Urinary bladder (tissue), 4 donors: ENCODE results near the gene ZAP70. TPM values are rescaled to one million over a fixed set of nuclear protein-coding genes. Genes with fewer than 3 reads are reported as not detected.

Experiments used
- DNase-seq: peaks from one replicate; pipeline ENCODE4 v3.0.0-alpha.2; 2015; ENCODE audit errors: extremely low spot score
- H3K27ac ChIP-seq: one replicate; pipeline ENCODE4 v1.5.1; 2013; ENCODE audit warnings: low read depth, mild to moderate bottlenecking, moderate library complexity
- H3K36me3 ChIP-seq: one replicate; pipeline ENCODE4 v1.6.1; 2013; ENCODE audit warnings: mild to moderate bottlenecking, moderate library complexity; ENCODE audit not compliant: insufficient read depth
- H3K4me1 ChIP-seq: one replicate; pipeline ENCODE4 v1.6.1; 2013; ENCODE audit warnings: mild to moderate bottlenecking, moderate library complexity; ENCODE audit not compliant: insufficient read depth
- H3K4me3 ChIP-seq: one replicate; pipeline ENCODE4 v1.5.1; 2013; ENCODE audit warnings: low read depth, low read length
- WGBS: extraction: QIAGEN DNeasy Blood & Tissue Kit; methylation state at CpG from one replicate; pipeline ENCODE4 v1.1.7; 2013; 5-methylcytosine and 5-hydroxymethylcytosine counted together
- polyA plus RNA-seq: library from polyadenylated mRNA; stranded (reverse); fragments of 200-250 nt; gene quantifications from one replicate; pipeline ENCODE4 v1.2.3, GENCODE V29; 2013
- total RNA-seq: library from RNA; depleted of rRNA; stranded (reverse); fragments of >200 nt; gene quantifications from one replicate; pipeline ENCODE4 v1.2.3, GENCODE V29; 2014
- donor health status: healthy with polysubstance abuse.
- donor health status: healthy.

The ZAP70 gene
- total and polyA plus RNA-seq, 2 donors = 1.9 to 2.5 TPM

DNA sequence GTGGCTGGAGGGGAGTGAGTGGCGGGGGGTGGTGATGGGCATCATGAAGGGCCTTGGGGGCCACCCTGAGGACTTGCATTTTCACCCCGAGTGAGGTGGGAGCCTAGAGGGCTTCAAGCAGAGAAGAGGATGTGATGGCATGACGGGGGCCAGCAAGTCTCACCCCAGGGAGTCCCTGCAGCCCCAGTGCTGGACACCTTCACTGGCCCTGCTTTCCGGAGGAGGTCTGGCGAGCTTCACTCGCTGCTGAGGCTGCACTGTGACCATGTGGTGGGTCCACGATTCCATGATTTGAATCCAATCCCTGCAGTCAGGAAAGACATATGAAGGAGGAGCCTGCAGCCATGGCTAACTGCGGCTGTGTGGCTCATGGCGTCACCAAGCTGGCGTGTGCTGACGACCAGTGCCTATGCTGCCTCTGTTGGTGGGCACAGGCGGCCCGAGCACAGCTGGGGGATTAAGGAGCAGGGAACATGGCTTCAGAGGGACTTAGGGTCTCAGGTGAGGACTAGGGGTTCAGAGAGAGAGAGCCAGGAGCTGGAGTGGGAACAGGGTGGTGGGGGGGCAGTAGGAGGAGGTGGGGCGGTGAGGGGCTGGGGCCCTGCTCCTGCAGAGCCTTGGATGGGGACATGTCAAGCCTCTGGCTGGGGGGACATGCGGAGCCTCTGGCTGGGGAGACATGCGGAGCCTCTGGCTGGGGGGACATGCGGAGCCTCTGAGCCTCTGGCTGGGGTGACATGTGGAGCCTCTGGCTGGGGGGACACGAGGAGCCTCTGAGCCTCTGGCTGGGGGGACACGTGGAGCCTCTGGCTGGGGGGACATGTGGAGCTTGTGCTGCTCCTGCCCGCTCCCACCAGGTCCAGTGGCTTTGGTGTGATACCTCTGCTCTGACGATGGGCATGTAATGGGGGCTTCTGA, 3.6 kb downstream of the ZAP70 start:
- Histone ChIP-seq H3K27ac (no peak overlapping the region), H3K36me3 (no peaks in the 10 kb centered on the region), H3K4me1 (no peaks in the 10 kb centered on the region), H3K4me3 (no peak overlapping the region)
- WGBS = 82% methylated on average over 21 of the region's 21 CpGs
- no peak for DNase-seq

DNA sequence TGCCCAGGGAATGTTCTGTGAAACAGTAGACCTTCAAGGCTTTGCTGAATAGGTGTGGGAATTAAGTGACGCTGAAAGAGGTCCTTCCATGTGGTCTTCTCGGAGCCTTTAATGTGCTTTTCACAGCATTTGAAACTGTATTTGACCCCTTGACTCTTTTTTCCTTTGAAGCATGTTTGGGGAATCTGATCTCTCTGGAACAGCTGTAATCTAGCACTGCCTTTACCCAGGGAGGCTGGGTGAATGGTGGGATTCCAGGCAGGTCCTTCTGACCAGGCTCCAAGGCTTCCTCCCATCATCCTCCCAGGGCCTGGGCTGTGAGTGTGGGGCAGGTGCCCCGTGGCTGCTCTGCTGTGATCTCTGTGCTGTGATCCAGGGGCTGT, 4.2 kb downstream of the ZAP70 start:
- Histone ChIP-seq H3K4me3 (no peak overlapping the region), H3K4me1 (no peaks in the 10 kb centered on the region), H3K27ac (no peak overlapping the region), H3K36me3 (no peaks in the 10 kb centered on the region)
- WGBS = 46% methylated on average over 3 of the region's 3 CpGs
- DNase-seq = no peak

GRCh38 chr2:97718051-97718882, 4.9 kb downstream of the ZAP70 start:
- Histone ChIP-seq H3K4me3 (no peak overlapping the region), H3K36me3 (no peaks in the 10 kb centered on the region), H3K27ac (no peak overlapping the region), H3K4me1 (no peaks in the 10 kb centered on the region)
- no peak for DNase-seq
- 77% methylated on average over 21 of the region's 21 CpGs for whole genome bisulfite sequencing

DNA sequence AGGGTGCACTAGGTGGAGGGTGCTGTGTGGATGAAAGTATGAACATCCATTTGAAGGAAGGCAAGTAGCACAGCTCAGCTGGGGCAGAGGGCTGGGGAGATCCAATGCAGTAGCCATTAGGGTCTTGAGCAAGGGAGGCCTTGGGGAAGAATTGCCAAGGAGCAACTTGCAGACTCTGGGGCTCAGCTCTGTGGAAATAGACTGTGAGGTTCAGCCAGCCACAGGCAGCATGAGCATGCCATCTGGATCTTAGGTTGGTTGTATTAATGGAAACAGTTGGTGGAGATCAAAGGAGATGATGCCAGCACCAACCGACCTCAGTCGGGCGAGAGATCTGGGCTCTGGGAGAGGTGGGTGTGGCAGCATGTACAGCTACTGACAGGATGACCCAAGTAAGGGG, 5.6 kb downstream of the ZAP70 start:
- Histone ChIP-seq H3K36me3 (no peaks in the 10 kb centered on the region), H3K27ac (no peak overlapping the region), H3K4me3 (no peak overlapping the region), H3K4me1 (no peaks in the 10 kb centered on the region)
- no peak for DNase-seq
- 85% methylated on average over 3 of the region's 3 CpGs for WGBS

- Histone ChIP-seq H3K4me3 (no peak overlapping the region), H3K27ac (no peak overlapping the region), H3K36me3 (no peaks in the 10 kb centered on the region), H3K4me1 (no peaks in the 10 kb centered on the region)
- WGBS = 94% methylated on average over 16 of the region's 16 CpGs
- DNase-seq = no peak
These were observed 6.2 kb downstream of the ZAP70 start for GRCh38 chr2:97719362-97720155.

DNA sequence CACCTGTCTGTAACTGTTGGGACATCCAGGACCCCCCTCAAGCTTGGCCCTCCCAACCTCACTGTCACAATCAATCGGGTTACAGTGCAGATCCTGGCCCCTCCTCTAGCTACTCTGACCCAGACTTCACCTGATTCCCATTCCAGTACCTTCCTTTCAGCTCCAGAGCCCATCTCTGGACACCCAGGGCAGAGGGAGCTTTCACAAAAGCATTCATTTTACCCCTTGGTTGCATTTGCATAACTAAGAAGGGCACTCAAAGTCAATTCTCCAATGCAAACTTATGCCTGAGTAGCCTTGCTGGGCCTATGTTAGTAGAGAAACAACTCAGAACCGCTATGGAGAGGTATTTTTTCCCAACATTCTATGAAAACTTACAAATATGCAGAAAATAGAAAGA, 7.4 kb downstream of the ZAP70 start:
- DNase-seq = no peak
- H3K4me1 ChIP-seq = no peaks in the 10 kb centered on the region
- no peak overlapping the region for H3K4me3 ChIP-seq
- H3K27ac ChIP-seq = no peak overlapping the region
- 74% methylated on average over 2 of the region's 2 CpGs for WGBS
- no peaks in the 10 kb centered on the region for H3K36me3 ChIP-seq

DNA sequence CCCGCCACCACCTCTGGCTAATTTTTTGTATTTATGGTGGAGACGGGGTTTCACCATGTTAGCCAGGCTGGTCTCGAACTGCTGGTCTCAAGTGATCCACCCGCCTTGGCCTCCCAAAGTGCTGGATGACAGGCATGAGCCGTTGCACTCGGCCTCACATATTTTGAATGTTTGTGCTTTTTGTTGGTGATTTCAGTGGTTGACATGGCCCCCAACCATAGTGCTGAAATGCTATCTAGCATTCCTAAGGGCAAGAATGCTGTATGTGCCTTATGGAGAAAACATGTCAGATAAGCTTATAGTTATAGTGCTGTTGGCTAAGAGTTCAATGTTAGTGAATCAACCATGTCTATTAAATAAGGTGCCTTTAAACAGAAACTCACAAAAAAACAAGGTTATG, 8.9 kb downstream of the ZAP70 start:
- Histone ChIP-seq H3K27ac (no peak overlapping the region), H3K36me3 (no peaks in the 10 kb centered on the region), H3K4me3 (no peak overlapping the region), H3K4me1 (no peaks in the 10 kb centered on the region)
- no peak for DNase-seq
- WGBS = 74% methylated on average over 6 of the region's 6 CpGs

DNA sequence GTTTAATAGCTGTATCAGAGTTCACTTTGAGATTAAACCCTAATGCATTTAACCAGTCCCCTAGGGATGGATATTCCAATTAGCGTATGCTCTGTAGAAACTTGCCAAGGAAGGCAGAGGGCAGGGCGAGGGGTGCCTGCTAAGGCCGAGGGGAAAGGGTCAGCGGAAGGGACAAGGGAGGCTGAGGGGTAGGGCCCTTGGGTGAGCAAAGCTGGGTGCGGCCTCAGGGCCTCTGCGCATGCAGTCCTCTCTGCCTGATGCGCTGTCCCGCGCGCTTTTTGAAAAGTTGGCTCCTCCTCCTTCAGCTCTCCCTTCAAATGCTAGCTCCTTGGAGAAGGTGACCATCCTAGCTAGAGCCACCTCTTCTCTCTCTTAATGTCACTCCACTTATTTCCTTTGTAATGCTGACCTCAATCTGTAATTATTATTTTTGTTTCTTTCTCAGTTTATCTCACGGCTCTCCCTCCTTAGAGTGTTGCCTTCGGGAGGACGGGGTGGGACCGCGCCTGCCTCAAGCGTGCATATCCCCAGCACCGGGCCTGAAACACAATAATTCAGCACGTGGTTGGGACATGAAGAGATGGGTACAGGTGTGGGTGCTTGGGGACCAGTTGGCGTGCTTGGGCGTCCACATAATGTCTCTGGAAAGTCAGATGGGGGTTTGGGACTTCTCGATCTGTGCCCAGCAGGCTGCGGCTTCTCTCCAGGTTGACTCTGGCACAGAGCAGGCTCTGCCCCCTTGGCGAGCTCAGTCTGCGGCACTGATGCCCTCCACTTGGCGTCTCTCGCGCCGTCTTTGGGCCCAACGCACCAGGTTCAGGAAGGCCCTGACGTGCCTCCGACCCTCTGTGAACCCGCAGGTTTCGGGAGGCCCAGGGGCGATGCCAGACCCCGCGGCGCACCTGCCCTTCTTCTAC, 10.0 kb downstream of the ZAP70 start:
- no peak overlapping the region for H3K27ac ChIP-seq
- no peaks in the 10 kb centered on the region for H3K4me1 ChIP-seq
- WGBS = 76% methylated on average over 37 of the region's 37 CpGs
- no peak for DNase-seq
- no peaks in the 10 kb centered on the region for H3K36me3 ChIP-seq
- H3K4me3 ChIP-seq = no peak overlapping the region

DNA sequence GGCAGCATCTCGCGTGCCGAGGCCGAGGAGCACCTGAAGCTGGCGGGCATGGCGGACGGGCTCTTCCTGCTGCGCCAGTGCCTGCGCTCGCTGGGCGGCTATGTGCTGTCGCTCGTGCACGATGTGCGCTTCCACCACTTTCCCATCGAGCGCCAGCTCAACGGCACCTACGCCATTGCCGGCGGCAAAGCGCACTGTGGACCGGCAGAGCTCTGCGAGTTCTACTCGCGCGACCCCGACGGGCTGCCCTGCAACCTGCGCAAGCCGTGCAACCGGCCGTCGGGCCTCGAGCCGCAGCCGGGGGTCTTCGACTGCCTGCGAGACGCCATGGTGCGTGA, 10.7 kb downstream of the ZAP70 start:
- no peak for DNase-seq
- Histone ChIP-seq H3K4me1 (no peaks in the 10 kb centered on the region), H3K36me3 (no peaks in the 10 kb centered on the region), H3K4me3 (no peak overlapping the region), H3K27ac (no peak overlapping the region)
- 37% methylated on average over 41 of the region's 41 CpGs for WGBS

DNA sequence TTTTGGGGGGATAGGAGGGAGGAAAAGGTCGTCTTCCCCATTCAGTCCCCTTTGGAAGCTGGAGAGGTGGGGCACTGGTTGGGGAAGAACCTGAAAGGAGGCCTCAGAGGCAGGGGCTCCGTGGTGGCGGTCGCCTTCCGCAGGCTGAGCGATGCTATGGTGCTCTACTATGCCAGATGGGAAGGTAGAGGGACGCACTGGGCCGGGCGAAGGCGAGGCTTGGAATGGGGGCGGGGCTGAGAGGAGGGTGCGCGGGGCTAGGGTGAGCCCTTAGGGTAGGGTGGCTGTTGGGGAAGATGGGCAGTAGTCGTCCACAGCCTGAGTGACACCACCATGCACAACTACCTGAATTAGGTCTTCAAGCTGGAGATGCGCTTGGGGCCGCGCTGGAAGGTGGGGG, 11.1 kb downstream of the ZAP70 start:
- 70% methylated on average over 17 of the region's 17 CpGs for WGBS

GRCh38 chr2:97724946-97725688, 11.7 kb downstream of the ZAP70 start:
- DNase-seq = no peak
- 94% methylated on average over 31 of the region's 31 CpGs for WGBS
- Histone ChIP-seq H3K27ac (no peak overlapping the region), H3K4me1 (no peaks in the 10 kb centered on the region), H3K36me3 (no peaks in the 10 kb centered on the region), H3K4me3 (no peak overlapping the region)

More for the DNA sequence above, 11.1 kb downstream of the ZAP70 start:
- no peaks in the 10 kb centered on the region for H3K36me3 ChIP-seq
- no peaks in the 10 kb centered on the region for H3K4me1 ChIP-seq
- DNase-seq = no peak
- H3K4me3 ChIP-seq = no peak overlapping the region
- H3K27ac ChIP-seq = no peak overlapping the region

- DNase-seq = no peak
- no peaks in the 10 kb centered on the region for H3K36me3 ChIP-seq
- H3K4me1 ChIP-seq = no peaks in the 10 kb centered on the region
- WGBS = 43% methylated on average over 4 of the region's 4 CpGs
- no peak overlapping the region for H3K27ac ChIP-seq
- no peak overlapping the region for H3K4me3 ChIP-seq
These were observed 13.1 kb downstream of the ZAP70 start for GRCh38 chr2:97726261-97727064.
